HEK293 (cell line): ENCODE results near the gene PRSS33.

Experiments used
- CTCF ChIA-PET: fragments of 350-600 bp; formaldehyde crosslinking; extraction: SDS; loops from one replicate; lab custom pipeline; 2021; ENCODE audit warnings: antibody characterized with exemption; lab: Yijun Ruan, JAX
- POLR2A ChIA-PET: fragments of 300-600 bp; formaldehyde crosslinking; extraction: SDS; loops from one replicate; lab custom pipeline; 2020; ENCODE audit warnings: antibody characterized with exemption, inconsistent platforms; lab: Yijun Ruan, JAX
- H3K27ac ChIP-seq: fragments of 200-500 bp; sonication (Bioruptor generic); 2 replicates; pipeline ENCODE4 v1.5.1; 2014; ENCODE audit warnings: low read depth, low read length, control low read depth, inconsistent platforms; ENCODE audit errors: extremely low read depth
- H3K36me3 ChIP-seq, 2 experiments: fragments of 200-500 bp in 1 of 2; sonication (Bioruptor generic) in 1 of 2; 1 replicate in 1 of 2; 2 replicates in 1 of 2; pipeline ENCODE4 v1.5.1; 2014 to 2017; ENCODE audit warnings: inconsistent platforms in 2 of 2, low read length in 2 of 2; ENCODE audit not compliant: control insufficient read depth in 2 of 2, insufficient read depth in 1 of 2
- H3K4me1 ChIP-seq: fragments of 200-500 bp; sonication (Bioruptor generic); 2 replicates; pipeline ENCODE4 v1.5.1; 2014; ENCODE audit warnings: mild to moderate bottlenecking, low read length, inconsistent platforms; ENCODE audit not compliant: control insufficient read depth, insufficient read depth
- H3K4me3 ChIP-seq: 2 replicates; pipeline ENCODE4 v1.5.1; 2011; ENCODE audit warnings: low read depth, mild to moderate bottlenecking, control low read depth, low read length, moderate library complexity
- H3K9me3 ChIP-seq: fragments of 200-500 bp; sonication (Bioruptor generic); 2 replicates; pipeline ENCODE4 v1.5.1; 2014; ENCODE audit warnings: low read depth, low read length, inconsistent platforms; ENCODE audit not compliant: control insufficient read depth, insufficient read depth
- ELK4 ChIP-seq: IDR thresholded peaks from 2 replicates; pipeline ENCODE4 v1.6.1; 2011; ENCODE audit warnings: mild to moderate bottlenecking, low read depth, low read length, borderline replicate concordance
- FEZF1 ChIP-seq: fragments of 450-650 bp; formaldehyde crosslinking; IDR thresholded peaks from 2 replicates; pipeline ENCODE4 v1.5.1; 2016; ENCODE audit warnings: missing biosample characterization, missing genetic modification characterization
- GLI2 ChIP-seq: fragments of 450-650 bp; formaldehyde crosslinking; IDR thresholded peaks from 2 replicates; pipeline ENCODE4; 2017; ENCODE audit warnings: missing biosample characterization, missing genetic modification characterization, low read depth, borderline replicate concordance
- HOXA7 ChIP-seq: sonication (generic); formaldehyde crosslinking; IDR thresholded peaks from 2 replicates; pipeline ENCODE4 v1.8.1; 2022; ENCODE audit warnings: missing genetic modification reagents, borderline replicate concordance
- HOXC10 ChIP-seq: sonication (generic); formaldehyde crosslinking; IDR thresholded peaks from 2 replicates; pipeline ENCODE4 v1.8.1; 2023; ENCODE audit warnings: mild to moderate bottlenecking, missing genetic modification reagents
- KLF16 ChIP-seq: fragments of 450-650 bp; formaldehyde crosslinking; IDR thresholded peaks from 2 replicates; pipeline ENCODE4 v1.5.1; 2017; ENCODE audit warnings: missing biosample characterization, missing genetic modification characterization
- KLF7 ChIP-seq: fragments of 450-650 bp; formaldehyde crosslinking; IDR thresholded peaks from 2 replicates; pipeline ENCODE4 v1.5.1; 2016; ENCODE audit warnings: missing biosample characterization, missing genetic modification characterization, borderline replicate concordance
- KLF9 ChIP-seq: fragments of 450-650 bp; formaldehyde crosslinking; IDR thresholded peaks from 2 replicates; pipeline ENCODE4 v1.5.1; 2016; ENCODE audit warnings: missing biosample characterization, missing genetic modification characterization, low read depth
- MEIS1 ChIP-seq: sonication (generic); formaldehyde crosslinking; IDR thresholded peaks from 2 replicates; pipeline ENCODE4 v1.8.1; 2022; ENCODE audit warnings: missing genetic modification reagents, mild to moderate bottlenecking, borderline replicate concordance
- PRDM10 ChIP-seq: fragments of 450-650 bp; formaldehyde crosslinking; IDR thresholded peaks from 2 replicates; pipeline ENCODE4 v1.5.1; 2016; ENCODE audit warnings: missing biosample characterization, missing genetic modification characterization
- SCRT2 ChIP-seq: fragments of 450-650 bp; formaldehyde crosslinking; IDR thresholded peaks from 2 replicates; pipeline ENCODE4 v1.5.1; 2016; ENCODE audit warnings: missing biosample characterization, missing genetic modification characterization
- TRIM28 ChIP-seq: IDR thresholded peaks from 2 replicates; pipeline ENCODE4 v1.6.1; 2011; ENCODE audit warnings: low read length, control low read depth, borderline replicate concordance
- ZBTB44 ChIP-seq: fragments of 450-650 bp; IDR thresholded peaks from 2 replicates; pipeline ENCODE4 v1.5.1; 2018; ENCODE audit warnings: missing biosample characterization, mild to moderate bottlenecking, missing genetic modification characterization
- ZBTB7A ChIP-seq: fragments of 450-650 bp; formaldehyde crosslinking; IDR thresholded peaks from 2 replicates; pipeline ENCODE4 v1.5.1; 2016; ENCODE audit warnings: low read depth, missing biosample characterization, missing genetic modification characterization
- ZBTB8A ChIP-seq: fragments of 450-650 bp; formaldehyde crosslinking; IDR thresholded peaks from 2 replicates; pipeline ENCODE4 v1.5.1; 2016; ENCODE audit warnings: missing biosample characterization, missing genetic modification characterization
- ZFP37 ChIP-seq: fragments of 450-650 bp; formaldehyde crosslinking; IDR thresholded peaks from 2 replicates; pipeline ENCODE4 v1.5.1; 2016; ENCODE audit warnings: missing biosample characterization, missing genetic modification characterization
- ZNF121 ChIP-seq: fragments of 450-650 bp; formaldehyde crosslinking; IDR thresholded peaks from 2 replicates; pipeline ENCODE4 v1.5.1; 2016; ENCODE audit warnings: missing biosample characterization, missing genetic modification characterization
- ZNF157 ChIP-seq: fragments of 450-650 bp; formaldehyde crosslinking; IDR thresholded peaks from 2 replicates; pipeline ENCODE4 v1.5.1; 2016; ENCODE audit warnings: missing biosample characterization, missing genetic modification characterization
- ZNF2 ChIP-seq: fragments of 450-650 bp; formaldehyde crosslinking; IDR thresholded peaks from 2 replicates; pipeline ENCODE4 v1.5.1; 2016; ENCODE audit warnings: missing biosample characterization, missing genetic modification characterization
- ZNF404 ChIP-seq: fragments of 450-650 bp; formaldehyde crosslinking; IDR thresholded peaks from 2 replicates; pipeline ENCODE4 v1.5.1; 2017; ENCODE audit warnings: missing biosample characterization, missing genetic modification characterization
- ZNF585B ChIP-seq: fragments of 450-650 bp; formaldehyde crosslinking; IDR thresholded peaks from 2 replicates; pipeline ENCODE4 v1.5.1; 2016; ENCODE audit warnings: missing biosample characterization, missing genetic modification characterization
- ZNF830 ChIP-seq: fragments of 450-650 bp; IDR thresholded peaks from 2 replicates; pipeline ENCODE4 v1.5.0; 2018; ENCODE audit warnings: missing biosample characterization, missing genetic modification characterization, low read depth, mild to moderate bottlenecking, moderate library complexity
- TF ChIP-seq, protein P1 (sequence below): fragments of 450-650 bp; formaldehyde crosslinking; IDR thresholded peaks from 2 replicates; pipeline ENCODE4 v1.5.1; 2016; ENCODE audit warnings: missing biosample characterization, missing genetic modification characterization
- TF ChIP-seq, protein P2 (sequence below): fragments of 450-650 bp; formaldehyde crosslinking; IDR thresholded peaks from 2 replicates; pipeline ENCODE4; 2016; ENCODE audit warnings: missing biosample characterization, missing genetic modification characterization

PRSS33 gene

DNA sequence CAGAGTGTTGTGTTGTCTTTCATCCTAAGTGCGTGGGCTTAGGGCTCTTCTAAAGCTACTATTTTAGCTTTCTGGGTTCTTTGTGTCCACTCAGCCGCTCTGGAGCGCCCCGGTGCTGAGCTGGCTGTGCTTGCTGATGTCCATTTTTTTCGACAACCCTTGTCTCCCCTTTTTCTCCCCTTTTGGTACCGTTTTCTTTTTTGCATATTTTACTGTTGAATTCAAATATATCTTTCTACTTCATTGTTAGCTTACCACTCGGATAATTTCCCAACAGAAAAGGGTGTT lies 33.7 kb downstream of the PRSS33 start:
- TF ChIP-seq, protein P1, sequence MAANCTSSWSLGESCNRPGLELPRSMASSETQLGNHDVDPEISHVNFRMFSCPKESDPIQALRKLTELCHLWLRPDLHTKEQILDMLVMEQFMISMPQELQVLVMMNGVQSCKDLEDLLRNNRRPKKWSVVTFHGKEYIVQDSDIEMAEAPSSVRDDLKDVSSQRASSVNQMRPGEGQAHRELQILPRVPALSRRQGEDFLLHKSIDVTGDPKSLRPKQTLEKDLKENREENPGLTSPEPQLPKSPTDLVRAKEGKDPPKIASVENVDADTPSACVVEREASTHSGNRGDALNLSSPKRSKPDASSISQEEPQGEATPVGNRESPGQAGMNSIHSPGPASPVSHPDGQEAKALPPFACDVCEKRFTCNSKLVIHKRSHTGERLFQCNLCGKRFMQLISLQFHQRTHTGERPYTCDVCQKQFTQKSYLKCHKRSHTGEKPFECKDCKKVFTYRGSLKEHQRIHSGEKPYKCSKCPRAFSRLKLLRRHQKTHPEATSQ (tag by site-specific recombination): no peak
- TF ChIP-seq KLF9 (tag by site-specific recombination) (no peak), SCRT2 (tag by site-specific recombination) (no peak), ZFP37 (tag by site-specific recombination) (no peak), ZNF830 (tag by site-specific recombination) (no peak), ZBTB7A (tag by site-specific recombination) (no peak), ZNF121 (tag by site-specific recombination) (no peak), HOXC10 (CRISPR knock-in tag) (no peak), TRIM28 (no peak), ZNF404 (tag by site-specific recombination) (no peak), ZNF585B (no peak), FEZF1 (tag by site-specific recombination) (no peak), PRDM10 (tag by site-specific recombination) (no peak), ELK4 (no peak), KLF7 (tag by site-specific recombination) (no peak)
- TF ChIP-seq, protein P2, sequence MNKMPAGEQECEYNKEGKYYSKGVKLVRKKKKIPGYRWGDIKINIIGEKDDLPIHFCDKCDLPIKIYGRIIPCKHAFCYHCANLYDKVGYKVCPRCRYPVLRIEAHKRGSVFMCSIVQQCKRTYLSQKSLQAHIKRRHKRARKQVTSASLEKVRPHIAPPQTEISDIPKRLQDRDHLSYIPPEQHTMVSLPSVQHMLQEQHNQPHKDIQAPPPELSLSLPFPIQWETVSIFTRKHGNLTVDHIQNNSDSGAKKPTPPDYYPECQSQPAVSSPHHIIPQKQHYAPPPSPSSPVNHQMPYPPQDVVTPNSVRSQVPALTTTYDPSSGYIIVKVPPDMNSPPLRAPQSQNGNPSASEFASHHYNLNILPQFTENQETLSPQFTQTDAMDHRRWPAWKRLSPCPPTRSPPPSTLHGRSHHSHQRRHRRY: no peak
- TF ChIP-seq, all 188 proteins: peak for 0
- Histone ChIP-seq H3K9me3 (no peaks in the 10 kb centered on the region), H3K27ac (peak overlapping the region; percentile 97), H3K4me3 (peak overlapping the region; percentile 96), H3K36me3 (peaks cover 23 to 67% of the 10 kb centered on the region in 2 experiments), H3K4me1 (peaks cover 5% of the 10 kb centered on the region)
- ChIA-PET CTCF (interaction anchor here (0.6 to 1.9 kb wide), 6 partner anchors 16 to 167 kb away, joined by 3 to 7 read pairs (median 4); no protein-coding TSS in a partner anchor), POLR2A (interaction anchor here (1.1 to 2.0 kb wide), 8 partner anchors 9 to 152 kb away, joined by 3 to 22 read pairs (median 6); partner anchors contain the start of genes ELOB and FLYWCH2)

GRCh38 chr16:2752850-2753732 lies 34.3 kb downstream of the PRSS33 start:
- H3K36me3 ChIP-seq: peaks cover 17 to 61% of the 10 kb centered on the region in 2 experiments
- H3K9me3 ChIP-seq: no peaks in the 10 kb centered on the region
- H3K4me1 ChIP-seq: peaks cover 5% of the 10 kb centered on the region
- H3K4me3 ChIP-seq: peak overlapping the region; percentile 96
- POLR2A ChIA-PET: interaction anchor here (0.5 to 2.0 kb wide), 26 partner anchors 10 to 970 kb away, joined by 3 to 22 read pairs (median 4); partner anchors contain the start of genes ELOB, FLYWCH2, KCTD5 and NUBP2
- H3K27ac ChIP-seq: peak overlapping the region; percentile 97
- CTCF ChIA-PET: interaction anchor here (0.6 to 1.9 kb wide), 5 partner anchors 16 to 167 kb away, joined by 3 to 7 read pairs (median 4); no protein-coding TSS in a partner anchor
- TF ChIP-seq ZBTB44 (tag by site-specific recombination) (0 out of 2 replicates have a peak, but pooled peaks have one; percentile 4), KLF16 (tag by site-specific recombination) (peak; percentile 70), KLF9 (tag by site-specific recombination) (0 out of 2 replicates have a peak, but pooled peaks have one; percentile 24), MEIS1 (no peak), ZNF157 (tag by site-specific recombination) (no peak), ZNF2 (tag by site-specific recombination) (no peak), ZBTB8A (tag by site-specific recombination) (peak; percentile 71), GLI2 (tag by site-specific recombination) (no peak), HOXA7 (CRISPR knock-in tag) (no peak)
